ENCODE results near the gene ZNF584.

The ZNF584 gene

GRCh38 chr19:58385313-58385890, 23.0 kb upstream of the ZNF584 start:
- in situ Hi-C loops (cut with HindIII; ENCODE audit: low sequenced_read_pairs) = no loop called here

DNA sequence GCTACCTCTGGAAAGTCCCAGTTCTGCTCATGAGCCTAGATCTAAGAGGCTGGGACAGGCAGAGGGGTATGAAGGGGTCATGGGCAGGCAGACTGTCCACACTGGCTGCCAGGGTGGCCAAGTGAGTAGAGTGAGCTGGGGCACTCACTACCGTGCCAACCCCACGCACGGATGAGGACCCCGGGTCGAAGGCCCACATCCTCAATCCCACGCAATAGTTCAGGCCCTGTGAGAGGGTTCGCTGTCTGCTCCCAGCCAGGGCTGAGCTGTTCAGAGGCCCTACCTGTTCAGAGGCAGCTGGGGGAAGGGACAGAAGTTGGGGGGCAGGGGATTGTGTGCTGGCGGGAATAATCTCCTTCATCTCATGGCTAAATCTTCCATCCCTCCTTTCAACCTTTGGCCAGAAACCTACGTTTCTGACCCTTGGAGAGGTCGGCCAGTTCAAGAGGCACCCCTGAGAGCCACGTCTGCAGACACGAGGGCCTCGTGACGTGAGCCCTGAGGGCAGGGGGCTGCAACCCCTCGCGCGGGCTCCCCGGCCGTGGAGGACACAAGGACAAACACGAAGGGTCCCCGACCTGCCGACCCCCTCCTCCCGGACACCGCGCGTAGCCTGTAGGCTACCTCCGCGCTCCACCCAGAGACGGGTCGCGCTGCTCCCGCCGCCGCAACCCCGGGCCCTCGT, 22.4 kb upstream of the ZNF584 start:
- in situ Hi-C loops (cut with HindIII; ENCODE audit: low sequenced_read_pairs) = no loop called here

DNA sequence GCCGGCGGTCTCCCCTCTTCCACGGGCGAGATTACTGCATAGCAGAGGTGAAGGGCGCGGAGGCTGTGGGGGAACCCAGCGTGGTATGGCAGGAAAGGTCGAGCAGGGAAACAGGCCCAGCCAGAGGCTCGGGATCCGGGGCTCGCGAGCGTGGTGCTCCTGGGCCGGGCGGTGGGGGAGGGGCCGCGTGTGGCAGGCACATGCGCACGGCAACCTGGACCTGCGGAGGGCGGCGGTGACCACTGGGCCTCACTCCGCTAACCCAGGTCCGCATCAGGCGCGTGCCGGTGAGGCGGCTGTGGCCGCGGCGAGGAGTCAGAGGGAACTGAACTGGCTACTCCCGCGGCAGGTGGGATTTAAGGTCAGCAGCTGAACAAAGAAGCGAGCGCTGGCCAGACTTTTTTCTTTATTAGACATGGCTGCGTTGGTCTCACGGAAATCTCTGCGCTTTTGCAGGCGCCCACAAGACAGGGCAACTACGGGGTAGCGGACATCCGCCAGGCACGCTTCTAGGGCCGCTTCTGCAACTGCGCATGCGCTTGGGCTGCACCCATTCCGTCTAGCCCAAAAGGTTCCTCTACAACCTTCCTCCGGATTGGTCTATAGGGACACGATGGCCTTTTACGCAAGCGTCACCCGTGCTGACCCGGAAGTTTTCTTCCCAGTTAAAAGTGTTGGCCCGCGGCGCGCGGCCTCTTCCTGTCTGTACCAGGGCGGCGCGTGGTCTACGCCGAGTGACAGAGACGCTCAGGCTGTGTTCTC, 21.7 kb upstream of the ZNF584 start, which contains the start of gene RPS5:
RPS5 (plus strand) TSS at position 694 of the 762 bp plus-strand sequence. CDS start 869 bp downstream, outside the sequence.
- in situ Hi-C loops (cut with HindIII; ENCODE audit: low sequenced_read_pairs) = no loop called here

- in situ Hi-C loops (cut with HindIII; ENCODE audit: low sequenced_read_pairs) = no loop called here
Observed at GRCh38 chr19:58387338-58388174, 20.9 kb upstream of the ZNF584 start.

- in situ Hi-C loops (cut with HindIII; ENCODE audit: low sequenced_read_pairs) = no loop called here
Observed at GRCh38 chr19:58388175-58388526, 20.3 kb upstream of the ZNF584 start.

- in situ Hi-C loops (cut with HindIII; ENCODE audit: low sequenced_read_pairs) = no loop called here
Observed at GRCh38 chr19:58392945-58393724, 15.3 kb upstream of the ZNF584 start.

DNA sequence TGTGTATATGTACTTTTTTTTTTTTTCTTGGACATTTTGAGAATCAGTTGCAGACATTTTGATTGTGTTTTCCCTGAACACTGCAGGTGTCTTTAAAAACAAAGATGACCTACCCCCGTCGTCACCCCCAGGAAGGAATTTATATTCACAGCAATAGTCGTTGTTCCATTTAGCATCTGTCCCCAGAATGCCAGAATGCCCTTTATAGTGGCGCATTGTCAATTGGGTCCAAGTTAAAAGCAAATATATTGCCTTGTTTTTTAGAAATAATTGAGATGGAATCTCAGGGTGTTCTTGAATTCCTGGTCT, 14.8 kb upstream of the ZNF584 start:
- in situ Hi-C loops (cut with HindIII; ENCODE audit: low sequenced_read_pairs) = no loop called here

DNA sequence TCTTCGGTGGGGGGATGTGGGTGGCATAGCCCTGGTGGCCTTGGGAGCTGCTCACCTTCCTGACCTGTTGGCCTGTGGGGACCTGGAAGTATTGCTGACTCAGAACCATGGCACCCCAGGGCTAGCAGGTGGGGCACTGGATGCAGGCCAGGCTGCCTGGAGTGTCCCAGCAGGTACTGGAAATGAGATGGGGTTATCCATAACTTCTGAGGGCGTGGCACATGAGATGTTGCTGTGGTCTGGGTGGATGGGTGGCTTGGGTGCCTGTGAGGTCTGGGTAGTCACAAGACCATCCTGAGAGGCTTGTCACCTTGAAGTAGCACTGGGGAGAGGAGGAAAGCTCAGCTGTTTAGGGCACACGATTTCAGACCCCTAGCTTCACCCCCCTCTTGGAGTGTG, 13.6 kb upstream of the ZNF584 start:
- in situ Hi-C loops (cut with HindIII; ENCODE audit: low sequenced_read_pairs) = no loop called here

DNA sequence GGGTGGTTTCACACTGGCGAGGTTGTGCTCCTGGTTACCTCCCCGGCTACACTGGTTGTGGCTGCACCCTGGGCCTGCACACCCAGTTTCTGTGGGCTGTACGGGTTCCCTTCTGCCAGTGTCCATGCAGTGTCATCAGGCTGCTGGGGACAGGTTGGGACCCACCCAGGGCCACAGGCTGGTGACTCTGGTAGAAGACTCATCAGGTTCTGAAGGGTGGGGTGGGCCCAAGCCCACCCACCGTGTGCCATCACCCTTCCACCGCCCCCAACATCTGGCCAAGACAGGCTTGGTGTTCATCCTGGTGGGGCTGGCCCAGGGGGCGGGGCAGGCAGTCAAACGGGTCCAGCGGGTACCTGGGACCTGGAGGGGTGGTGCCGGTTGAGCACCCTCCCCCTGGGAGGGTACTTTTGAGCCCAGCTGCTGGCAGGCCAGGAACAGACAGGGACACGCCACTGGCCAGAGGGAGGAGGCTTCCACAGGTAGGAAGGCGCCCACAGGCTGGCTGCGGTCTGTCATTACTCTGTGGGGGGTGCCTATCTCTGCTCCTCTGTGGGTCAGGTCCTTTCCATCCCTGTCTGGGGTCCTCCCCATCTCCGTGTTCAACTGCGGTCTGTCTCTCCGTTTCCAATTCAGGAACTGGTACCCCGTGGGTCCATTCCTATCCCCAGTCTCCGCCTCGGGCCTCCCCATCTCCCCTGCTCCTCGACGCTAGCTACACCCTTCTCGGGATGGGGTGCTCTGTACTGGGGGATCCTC, 13.1 kb upstream of the ZNF584 start, which contains the start of gene RNF225:
RNF225 (plus strand) TSS at position 437 of the 759 bp plus-strand sequence. CDS start 434 bp downstream, outside the sequence.
- in situ Hi-C loops (cut with HindIII; ENCODE audit: low sequenced_read_pairs) = no loop called here

DNA sequence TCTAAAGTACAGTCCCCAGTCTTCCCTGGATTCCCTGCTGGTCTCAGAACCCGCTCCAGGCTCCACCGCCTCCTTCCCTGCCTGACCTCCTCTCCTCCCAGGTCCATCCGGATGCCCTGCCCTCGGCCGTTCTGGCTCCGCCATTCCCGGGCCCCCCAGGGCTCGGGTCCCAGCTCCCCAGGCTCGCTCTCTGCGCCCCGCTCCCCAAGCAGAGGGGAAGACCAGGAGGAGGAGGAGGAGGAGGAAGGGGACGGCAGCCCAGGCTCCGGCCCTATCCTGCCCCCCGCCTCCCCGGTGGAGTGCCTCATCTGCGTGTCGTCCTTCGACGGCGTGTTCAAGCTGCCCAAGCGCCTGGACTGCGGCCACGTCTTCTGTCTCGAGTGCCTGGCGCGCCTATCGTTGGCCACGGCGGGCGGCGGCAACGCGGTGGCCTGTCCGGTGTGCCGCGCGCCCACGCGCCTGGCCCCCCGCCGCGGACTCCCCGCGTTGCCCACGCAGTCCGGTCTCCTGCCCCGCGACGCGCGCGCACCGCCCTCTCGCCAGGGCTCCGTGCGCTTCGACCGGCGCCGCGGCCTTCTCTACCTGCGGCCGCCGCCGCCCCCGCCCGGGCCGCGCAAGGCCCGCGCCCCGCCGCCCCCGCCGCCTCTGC, 12.3 kb upstream of the ZNF584 start:
- in situ Hi-C loops (cut with HindIII; ENCODE audit: low sequenced_read_pairs) = no loop called here

DNA sequence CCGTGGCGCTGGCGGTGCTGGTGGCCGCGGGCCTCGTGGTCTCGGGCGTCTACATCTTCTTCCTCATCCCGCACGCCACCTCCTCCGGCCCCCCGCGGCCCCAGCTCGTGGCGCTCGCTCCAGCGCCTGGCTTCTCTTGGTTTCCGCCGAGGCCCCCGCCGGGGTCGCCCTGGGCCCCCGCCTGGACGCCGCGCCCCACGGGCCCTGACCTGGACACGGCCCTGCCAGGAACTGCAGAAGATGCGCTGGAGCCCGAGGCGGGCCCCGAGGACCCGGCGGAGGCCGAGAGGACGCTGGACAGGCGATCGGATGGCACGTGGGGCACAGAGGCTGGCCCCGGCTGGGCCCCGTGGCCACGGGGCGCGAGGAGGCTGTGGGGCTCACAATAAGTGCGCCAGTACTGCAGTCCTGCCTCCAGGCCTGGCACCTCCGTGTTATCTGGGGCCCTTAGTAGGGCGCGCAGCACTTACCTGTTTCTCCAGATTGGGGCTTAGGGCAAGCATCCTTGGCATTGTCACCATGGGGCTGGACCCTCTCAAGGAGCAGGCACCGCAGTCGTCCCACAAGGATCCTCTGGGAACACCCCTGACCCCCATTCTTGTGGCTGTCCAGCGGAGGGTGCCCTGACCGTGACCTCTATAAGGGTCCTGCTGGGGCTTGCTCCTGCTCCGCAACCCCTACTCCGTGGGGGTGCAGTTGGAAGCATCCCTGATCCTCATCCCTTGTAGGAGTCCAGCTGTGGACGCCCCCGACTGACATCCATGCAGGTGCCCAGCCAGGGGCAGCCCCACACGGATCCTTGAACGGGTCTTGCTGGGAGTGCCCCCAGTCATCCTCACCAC, 11.5 kb upstream of the ZNF584 start:
- in situ Hi-C loops (cut with HindIII; ENCODE audit: low sequenced_read_pairs) = no loop called here

GRCh38 chr19:58397533-58398037, 10.9 kb upstream of the ZNF584 start:
- in situ Hi-C loops (cut with HindIII; ENCODE audit: low sequenced_read_pairs) = no loop called here

GRCh38 chr19:58398087-58398486, 10.4 kb upstream of the ZNF584 start:
- in situ Hi-C loops (cut with HindIII; ENCODE audit: low sequenced_read_pairs) = no loop called here

- in situ Hi-C loops (cut with HindIII; ENCODE audit: low sequenced_read_pairs) = no loop called here
Observed at GRCh38 chr19:58398545-58398944, 9.9 kb upstream of the ZNF584 start.

DNA sequence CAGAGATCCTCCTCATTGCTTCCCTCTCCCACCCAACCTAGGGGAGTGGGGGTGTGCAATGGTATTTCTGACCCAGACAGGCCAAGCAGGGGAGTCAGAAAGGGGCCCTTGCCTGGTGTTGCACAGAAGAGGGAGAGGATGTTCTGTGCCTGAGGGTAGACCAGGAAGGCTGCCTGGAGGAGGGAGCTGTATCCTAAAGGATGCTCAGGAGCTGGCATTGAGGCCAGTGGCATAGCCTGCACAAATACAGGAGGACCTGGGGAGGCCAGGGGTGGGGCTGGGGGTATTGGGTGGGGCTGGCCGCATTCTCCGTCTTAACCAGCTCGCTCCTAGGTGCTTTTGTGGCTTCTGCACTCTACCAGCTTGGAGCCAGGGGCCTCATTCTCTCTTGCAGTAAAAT, 8.5 kb upstream of the ZNF584 start:
- in situ Hi-C loops (cut with HindIII; ENCODE audit: low sequenced_read_pairs) = no loop called here

GRCh38 chr19:58400316-58400915, 8.0 kb upstream of the ZNF584 start:
- in situ Hi-C loops (cut with HindIII; ENCODE audit: low sequenced_read_pairs) = no loop called here

DNA sequence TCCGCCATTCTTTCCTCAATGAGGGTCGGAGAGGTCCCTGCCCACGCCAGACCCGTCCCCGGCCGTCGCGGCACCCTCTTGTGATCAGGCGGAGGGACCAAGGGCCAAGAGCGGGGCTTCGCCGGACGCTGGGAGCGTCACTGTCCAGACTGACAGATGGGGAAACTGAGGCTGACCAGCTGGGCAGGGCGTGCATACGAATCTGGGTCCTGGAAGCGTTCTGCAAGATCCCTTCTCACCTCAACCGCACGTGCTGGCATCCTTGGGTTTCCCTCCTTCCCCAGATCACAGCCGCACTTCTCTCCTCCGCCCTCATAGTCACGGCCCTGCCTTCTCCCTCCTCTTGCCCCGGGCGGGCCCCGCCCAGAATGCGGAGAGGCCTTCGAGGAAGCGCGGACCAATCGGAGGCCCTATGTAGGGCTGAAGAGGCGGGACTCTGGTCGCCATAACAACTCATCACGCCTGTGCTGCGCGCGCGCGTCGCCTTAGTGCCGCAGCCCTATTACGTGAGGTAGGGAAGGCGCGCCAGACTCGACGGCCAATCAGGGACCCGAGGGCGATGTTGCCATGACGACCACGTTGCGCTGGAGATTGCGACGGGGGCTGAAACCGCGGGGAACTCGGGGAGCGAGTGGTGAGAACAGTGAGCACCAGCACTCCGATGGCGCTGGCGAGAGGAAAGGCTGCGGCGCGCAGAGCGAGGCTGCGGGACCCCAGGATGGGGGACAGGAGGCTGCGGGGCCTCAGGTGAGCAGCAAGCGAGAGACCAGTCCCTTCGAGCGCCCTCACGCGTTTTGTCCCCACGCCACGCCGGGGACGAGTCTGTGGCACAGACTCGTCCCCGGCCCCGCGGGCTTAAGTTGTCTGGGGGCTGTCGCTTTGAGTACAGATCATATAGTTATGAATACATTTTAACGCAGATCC, 7.3 kb upstream of the ZNF584 start:
- in situ Hi-C loops (cut with HindIII; ENCODE audit: low sequenced_read_pairs) = no loop called here

Data from endothelial cell of hepatic sinusoid (primary cell).